H1 (cell line): ENCODE measurements around the gene MRPS24. TPM values are rescaled to one million over a fixed set of nuclear protein-coding genes. Genes with fewer than 3 reads are reported as not detected.

ENCODE experiments used
- ATF2 ChIP-seq: IDR thresholded peaks from 2 replicates; pipeline ENCODE4 v1.6.1; 2012; ENCODE audit warnings: low read length, inconsistent platforms
- EZH2 ChIP-seq: fragments of 200-600 bp; sonication (generic); IDR thresholded peaks from 2 replicates; pipeline ENCODE4 v1.7.1; 2012; ENCODE audit warnings: low read depth, mild to moderate bottlenecking, moderate library complexity, low read length, inconsistent platforms; ENCODE audit not compliant: severe bottlenecking
- RBBP5 ChIP-seq: IDR thresholded peaks from 2 replicates; pipeline ENCODE4 v1.7.1; 2012; ENCODE audit warnings: low read depth, mild to moderate bottlenecking, inconsistent platforms, low read length, moderate library complexity, borderline replicate concordance
- SUZ12 ChIP-seq: fragments of 200-600 bp; sonication (generic); IDR thresholded peaks from 2 replicates; pipeline ENCODE4 v1.6.1; 2012; ENCODE audit warnings: mild to moderate bottlenecking, inconsistent platforms, low read length, moderate library complexity, mixed read lengths
- polyA plus RNA-seq, 7 experiments: library from polyadenylated mRNA; depleted of rRNA in 3 of 7; stranded (reverse) in 5 of 7; unstranded in 2 of 7; fragments of >200 nt in 5 of 7; fragments of 200-250 nt in 2 of 7; gene quantifications; 1 replicate in 5 of 7; 2 replicates in 1 of 7; 4 replicates in 1 of 7; pipeline versions ENCODE4 v1.2.1 to v1.2.3, GENCODE V29; 2011 to 2013; ENCODE audit warnings: missing spikeins in 2 of 7, mixed read lengths in 2 of 7
- total RNA-seq: library from RNA; stranded (reverse); fragmentation: NEBNext Ultra II Directional; extraction: Animal tissue kit (Norgen Biotek cat#: 25700); gene quantifications from 2 replicates; pipeline ENCODE4 v1.2.1, GENCODE V29; 2021

MRPS24 gene
- total and polyA plus RNA-seq, 2 of the 8 experiments (the other 6 are each of a cell fraction or from before 2014, with no cell fraction given): 133 to 347 TPM

- TF ChIP-seq EZH2 (no peak), RBBP5 (no peak), ATF2 (no peak), SUZ12 (no peak)
Observed at GRCh38 chr7:43844257-43844656, 25.1 kb downstream of the MRPS24 start (continued).
